Panc1 (cell line): ENCODE measurements around the gene NME4.

Experiments used
- CTCF ChIP-seq: fragments of 450-650 bp; IDR thresholded peaks from 2 replicates; pipeline ENCODE4 v1.5.1; 2017; ENCODE audit warnings: mild to moderate bottlenecking
- POLR2AphosphoS5 ChIP-seq: IDR thresholded peaks from 2 replicates; pipeline ENCODE4 v1.6.1; 2012; ENCODE audit warnings: mild to moderate bottlenecking, low read depth, low read length, moderate library complexity

DNA sequence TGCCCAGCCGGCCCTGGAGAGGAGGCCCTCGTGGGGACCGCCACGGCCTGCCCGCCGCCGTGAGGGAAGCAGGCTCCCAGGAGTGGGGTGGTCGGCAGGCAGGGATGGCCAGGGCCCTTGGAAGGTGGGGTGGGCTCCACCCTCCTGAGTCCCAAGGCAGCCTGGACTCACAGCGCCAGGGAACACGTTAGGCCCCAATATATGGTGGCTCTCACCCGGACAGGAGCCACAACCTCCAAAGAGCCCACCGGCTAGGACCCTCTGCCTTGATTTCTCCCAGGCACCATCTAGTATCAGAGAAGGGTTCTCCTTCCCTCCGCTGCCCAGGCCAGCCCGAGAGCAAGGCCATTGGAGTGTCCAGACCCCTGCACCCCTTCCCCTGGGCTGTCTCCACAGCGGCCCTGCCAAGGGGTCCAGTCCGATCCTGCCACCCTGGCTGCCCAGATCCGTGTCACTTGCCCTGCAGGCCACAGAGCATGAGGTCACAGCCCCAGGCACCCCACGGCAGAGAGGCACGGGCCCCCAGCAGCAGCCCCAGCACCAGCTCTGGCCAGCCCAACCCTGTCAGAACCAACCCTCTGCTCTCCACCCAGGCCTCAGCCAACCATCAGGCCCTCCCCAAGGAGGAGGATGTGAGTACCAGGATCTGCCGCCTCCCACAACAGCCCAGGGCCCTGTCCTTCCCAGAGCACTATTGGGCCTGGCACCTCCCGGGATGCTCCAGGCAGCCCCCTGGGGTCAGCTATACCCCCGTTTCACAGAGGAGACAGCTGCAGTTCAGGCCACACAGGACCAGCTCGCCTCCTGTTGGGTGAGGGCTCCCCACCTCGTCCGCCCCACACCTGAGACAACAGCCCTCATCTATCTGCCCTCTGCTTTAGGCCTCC is 43.4 kb upstream of the NME4 start:
- TF ChIP-seq CTCF (no peak), POLR2AphosphoS5 (no peak)
